ENCODE results near the gene PRM1.

GRCh38 chr16:11321662-11322061, 40.5 kb upstream of the PRM1 start:
- TF ChIP-seq CTCF (IDR thresholded peaks at IDR 0.05) (no peak), POLR2A (IDR thresholded peaks at IDR 0.05) (no peak)
